Endothelial cell of umbilical vein (primary cell): Measurements from ENCODE around the gene SSRP1. TPM values are rescaled to one million over a fixed set of nuclear protein-coding genes. Genes with fewer than 3 reads are reported as not detected.
A peak's percentile ranks its signal among the peaks of the same experiment; 100 is the strongest.

Experiments used
- BruUV-seq: library from RNA; stranded (reverse); fragments of 400-500 nt; replicated peaks from 2 replicates; lab custom pipeline; 2021; lab: Mats Ljungman, UMichigan
- CTCF ChIA-PET: fragments of 300-600, 350-600 bp; sonication (Branson Sonifier 250); formaldehyde crosslinking; loops from one replicate; lab custom pipeline; 2021; ENCODE audit warnings: antibody characterized with exemption, inconsistent platforms; lab: Charles Lee
- POLR2A ChIA-PET: fragments of 300-600, 350-600 bp; sonication (Branson Sonifier 250); formaldehyde crosslinking; loops from one replicate; lab custom pipeline; 2021; ENCODE audit warnings: antibody characterized with exemption, inconsistent platforms; lab: Charles Lee
- DNase-seq: peaks from one replicate; pipeline ENCODE4 v3.0.0-alpha.2; 2011; ENCODE audit warnings: low read depth, low spot score
- FAIRE-seq: peaks from 2 replicates; lab custom pipeline; 2011; peaks lifted over from hg19 to GRCh38; lab: Jason Lieb, UNC
- H2AFZ ChIP-seq: 2 replicates; pipeline ENCODE4 v1.6.0; 2012; ENCODE audit warnings: low read depth, low read length, control low read depth, inconsistent platforms
- H3K27ac ChIP-seq: 2 replicates; pipeline ENCODE4 v1.5.1; 2011; ENCODE audit warnings: low read depth, mild to moderate bottlenecking, control low read depth, low read length, moderate library complexity; ENCODE audit not compliant: insufficient read depth
- H3K27me3 ChIP-seq, 2 experiments: 2 replicates each; pipeline versions ENCODE4 v1.6.0 to v1.6.1; 2011; ENCODE audit warnings: low read length in 2 of 2, mixed read lengths in 1 of 2; ENCODE audit not compliant: control insufficient read depth in 2 of 2, insufficient read depth in 2 of 2
- H3K36me3 ChIP-seq, 2 experiments: 2 replicates in 1 of 2; 3 replicates in 1 of 2; pipeline ENCODE4 v1.5.1; 2011; ENCODE audit warnings: low read length in 2 of 2, mild to moderate bottlenecking in 1 of 2, moderate library complexity in 1 of 2; ENCODE audit not compliant: control insufficient read depth in 2 of 2, insufficient read depth in 2 of 2; ENCODE audit errors: extremely low read depth in 1 of 2
- H3K4me1 ChIP-seq: 3 replicates; pipeline ENCODE4 v1.5.1; 2011; ENCODE audit warnings: mild to moderate bottlenecking, low read length; ENCODE audit not compliant: control insufficient read depth, insufficient read depth; ENCODE audit errors: extremely low read depth
- H3K4me2 ChIP-seq: 2 replicates; pipeline ENCODE4 v1.6.1; 2011; ENCODE audit warnings: low read length, control low read depth, mixed read lengths; ENCODE audit not compliant: insufficient read depth
- H3K4me3 ChIP-seq, 3 experiments: fragments of 200-600 bp in 1 of 3; sonication (generic), shearing (Covaris generic) in 1 of 3; replicated peaks in 1 of 3; 2 replicates each; pipeline ENCODE4 v1.5.1; 2011 to 2016; ENCODE audit warnings: control low read depth in 3 of 3, low read length in 3 of 3, mild to moderate bottlenecking in 2 of 3, inconsistent platforms in 1 of 3, low read depth in 1 of 3, moderate library complexity in 1 of 3; ENCODE audit not compliant: insufficient read depth in 1 of 3
- H3K79me2 ChIP-seq: 2 replicates; pipeline ENCODE4 v1.6.0; 2012; ENCODE audit warnings: low read length, inconsistent platforms; ENCODE audit not compliant: control insufficient read depth, insufficient read depth
- H3K9ac ChIP-seq: replicated peaks from 2 replicates; pipeline ENCODE3; 2011; ENCODE audit warnings: low read length, control low read depth; ENCODE audit not compliant: insufficient read depth; ENCODE audit errors: extremely low read depth
- H3K9me1 ChIP-seq: replicated peaks from 3 replicates; pipeline ENCODE4 v1.6.0; 2011; ENCODE audit warnings: mild to moderate bottlenecking, low read length; ENCODE audit not compliant: control insufficient read depth, insufficient read depth; ENCODE audit errors: extremely low read depth
- H3K9me3 ChIP-seq: replicated peaks from 2 replicates; pipeline ENCODE4 v1.5.1; 2012; ENCODE audit warnings: low read length, inconsistent platforms; ENCODE audit not compliant: control insufficient read depth, insufficient read depth
- H4K20me1 ChIP-seq: replicated peaks from 2 replicates; pipeline ENCODE3; 2011; ENCODE audit warnings: mild to moderate bottlenecking, low read length; ENCODE audit not compliant: control insufficient read depth, insufficient read depth; ENCODE audit errors: extremely low read depth
- CTCF ChIP-seq, 2 donors: IDR thresholded peaks; 1 replicate in 1 of 2; 2 replicates in 1 of 2; pipeline ENCODE4 v1.5.1; 2011; ENCODE audit warnings: low read length in 2 of 2, mild to moderate bottlenecking in 2 of 2, moderate library complexity in 2 of 2, control low read depth in 1 of 2, inconsistent platforms in 1 of 2, low read depth in 1 of 2; ENCODE audit not compliant: insufficient read depth in 1 of 2; ENCODE audit errors: extremely low read depth in 1 of 2
- MAX ChIP-seq: IDR thresholded peaks from 2 replicates; pipeline ENCODE4 v1.6.1; 2011; ENCODE audit not compliant: insufficient read depth, insufficient read length
- MYC ChIP-seq: IDR thresholded peaks from one replicate; pipeline ENCODE4 v1.6.1; 2011; ENCODE audit warnings: mild to moderate bottlenecking, low read depth, low read length
- POLR2A ChIP-seq: IDR thresholded peaks from 2 replicates; pipeline ENCODE4 v1.6.1; 2012; ENCODE audit warnings: low read depth, mild to moderate bottlenecking, control low read depth, low read length
- dilution Hi-C: fragments of 300-500 bp; cut with MboI; formaldehyde crosslinking; loops from one replicate; pipeline ENCODE4 v1.15.0; 2019; ENCODE audit warnings: low sequenced_read_pairs; ENCODE audit not compliant: extremely low pct_ligation_motif_present
- intact Hi-C: fragments of 100-400 bp; cut with micrococcal nuclease; formaldehyde crosslinking; loops from one replicate; pipeline ENCODE4 v1.10.0; 2022
- polyA plus RNA-seq, 4 experiments: library from polyadenylated mRNA; depleted of rRNA in 3 of 4; stranded (reverse) in 3 of 4; unstranded in 1 of 4; fragments of >200 nt; gene quantifications; 2 replicates each; pipeline versions ENCODE4 v1.2.1 to v1.2.3, GENCODE V29; 2011 to 2012; ENCODE audit warnings: missing spikeins in 1 of 4
- total RNA-seq: library from RNA; stranded (reverse); gene quantifications from 2 replicates; pipeline ENCODE4 v1.2.3, GENCODE V29; 2021

Gene SSRP1
- total and polyA plus RNA-seq, 2 donors (not counting 3 experiments of a cell fraction or from before 2014, with no cell fraction given), result 130 to 146 TPM

DNA sequence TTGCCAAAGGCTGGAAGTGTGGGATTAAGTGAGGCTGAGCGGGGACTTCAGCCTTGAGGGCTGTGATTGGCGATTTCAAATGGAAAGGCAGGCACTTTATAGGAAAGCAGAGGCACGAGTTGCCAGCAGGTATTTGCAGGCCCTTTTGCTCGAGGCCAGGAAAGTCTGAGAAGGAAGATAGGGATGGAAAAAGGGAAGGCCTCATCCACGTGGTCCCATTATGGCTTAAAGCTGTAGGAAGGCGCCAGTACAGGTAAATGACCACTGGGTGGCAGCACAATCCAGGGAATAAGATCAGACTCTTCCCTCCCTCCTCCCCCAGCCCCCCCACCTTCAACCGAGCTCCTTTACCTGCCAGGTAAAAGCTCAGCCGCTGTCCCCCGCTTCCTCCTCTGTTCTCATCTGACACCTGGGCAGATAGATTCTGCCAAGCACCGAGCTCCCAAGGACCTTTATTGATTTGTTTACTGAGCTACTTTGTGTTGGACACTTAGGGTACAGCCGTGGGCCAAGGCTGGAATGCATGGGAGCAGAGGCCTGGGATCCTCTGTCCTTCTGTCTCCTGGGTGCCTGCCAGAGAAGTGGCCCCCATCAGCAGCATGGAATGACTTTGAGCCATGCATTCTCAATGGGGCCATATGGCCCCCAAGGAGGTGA is 10.0 kb upstream of the SSRP1 start:
- Histone ChIP-seq H3K4me1 (no peaks in the 10 kb centered on the region), H3K9me1 (no peaks in the 10 kb centered on the region), H3K4me2 (no peak overlapping the region), H3K9me3 (no peaks in the 10 kb centered on the region), H2AFZ (peak overlapping the region; percentile 76), H3K4me3 (no peak overlapping the region), H3K27me3 (no peaks in the 10 kb centered on the region), H3K9ac (no peak overlapping the region), H3K36me3 (no peaks in the 10 kb centered on the region), H3K79me2 (no peaks in the 10 kb centered on the region), H3K27ac (no peak overlapping the region), H4K20me1 (no peaks in the 10 kb centered on the region)
- dilution Hi-C loops, result no loop called here
- DNase-seq (peak; percentile 60), FAIRE-seq (peak; percentile 94)
- no TSS peak for BruUV-seq
- intact Hi-C loops, result loop anchor here (1.0 to 5.0 kb wide), 7 partner anchors 62 to 1177 kb away; no protein-coding TSS in a partner anchor
- TF ChIP-seq MAX, result peak; percentile 86
- no peak for TF ChIP-seq POLR2A
- peak; percentile 14 for TF ChIP-seq MYC
- peak; percentile 49 to 71 for TF ChIP-seq CTCF (IDR thresholded peaks at IDR 0.05; ENCODE audit: extremely low read depth in 1 of 2, insufficient read depth in 1 of 2, low read depth in 1 of 2, low read length in 2 of 2)
- POLR2A ChIA-PET, result interaction anchor here (0.6 kb wide), 2 partner anchors 13 to 275 kb away, joined by 3 to 4 read pairs; no protein-coding TSS in a partner anchor
- CTCF ChIA-PET, result interaction anchor here (0.6 to 3.0 kb wide), 46 partner anchors 8 to 1167 kb away, joined by 3 to 57 read pairs (median 5); partner anchors contain the start of genes BTBD18, RTN4RL2, SSRP1 and TIMM10
